ENCODE measurements around the gene COPG1. TPM values are rescaled to one million over a fixed set of nuclear protein-coding genes. Genes with fewer than 3 reads are reported as not detected.

Gene COPG1
- total and polyA plus RNA-seq, 2 of the 4 experiments (the other 2 are of a cell fraction): 203 to 446 TPM

GRCh38 chr3:129252748-129253147 lies 3.3 kb downstream of the COPG1 start:
- in situ Hi-C loops (cut with MboI; ENCODE audit: low sequenced_read_pairs): no loop called here

More at GRCh38 chr3:129252748-129253147, 3.3 kb downstream of the COPG1 start:
- Histone ChIP-seq H3K23ac (ENCODE audit: low read depth, low read length) (peak overlapping the region; percentile 12; the same call in 1 of the 2 replicates), H3K9ac (ENCODE audit: low read depth, low read length) (no peak overlapping the region), H4K20me1 (ENCODE audit: insufficient read depth, low read length) (peaks cover 47% of the 10 kb centered on the region), H3K4ac (ENCODE audit: low read depth, low read length) (no peak overlapping the region), H3K27me3 (ENCODE audit: control insufficient read depth, insufficient read depth, low read length) (no peaks in the 10 kb centered on the region), H2AFZ (replicated peaks; ENCODE audit: low read length, poor library complexity) (no peak overlapping the region), H2BK20ac (ENCODE audit: low read depth, low read length) (no peak overlapping the region), H3K4me2 (ENCODE audit: low read depth, low read length) (peak overlapping the region; percentile 59), H2BK120ac (ENCODE audit: low read depth, low read length) (no peak overlapping the region), H3K36me3 (ENCODE audit: control insufficient read depth, insufficient read depth, low read length) (peaks cover 49% of the 10 kb centered on the region), H3K14ac (replicated peaks; ENCODE audit: low read depth, low read length) (0 out of 2 replicates have a peak overlapping the region, but pooled peaks have one; percentile 8), H3K9me1 (ENCODE audit: insufficient read depth, low read length) (peaks cover 21% of the 10 kb centered on the region), H3K56ac (ENCODE audit: extremely low read depth, insufficient read depth, low read length) (no peak overlapping the region), H4K5ac (ENCODE audit: low read depth, low read length) (no peak overlapping the region), H2AK5ac (ENCODE audit: low read depth, low read length) (peak overlapping the region; percentile 42; the same call in 1 of the 2 replicates), H2AK9ac (replicated peaks; ENCODE audit: low read depth, low read length, poor library complexity) (no peak overlapping the region), H3K9me3 (ENCODE audit: control insufficient read depth, insufficient read depth, low read length) (no peaks in the 10 kb centered on the region), H3K27ac (ENCODE audit: insufficient read depth, low read length) (peak overlapping the region; percentile 56; the same call in 1 of the 2 replicates), H2BK5ac (ENCODE audit: low read depth, low read length, poor library complexity, severe bottlenecking) (peak overlapping the region; percentile 83), H3K18ac (ENCODE audit: low read depth, low read length) (no peak overlapping the region), H4K91ac (ENCODE audit: insufficient read depth, low read depth, low read length) (no peak overlapping the region), H3K79me1 (ENCODE audit: low read depth in 1 of 2, low read length in 2 of 2) (peaks cover 54 to 84% of the 10 kb centered on the region in 2 experiments), H3K4me3 (ENCODE audit: insufficient read depth, low read depth, low read length) (no peak overlapping the region), H2BK15ac (ENCODE audit: low read depth, low read length) (no peak overlapping the region), H4K8ac (ENCODE audit: low read depth in 2 of 2, low read length in 2 of 2) (no peak overlapping the region), H3K4me1 (ENCODE audit: control insufficient read depth, insufficient read depth, low read length) (peaks cover 16% of the 10 kb centered on the region)
- no peak for ATAC-seq (ENCODE audit: low read depth)
- no peak for TF ChIP-seq USF2 (IDR thresholded peaks at IDR 0.05; ENCODE audit: low read depth, low read length)
- TF ChIP-seq MAZ (IDR thresholded peaks at IDR 0.05; ENCODE audit: borderline replicate concordance, low read depth, low read length): no peak
- TF ChIP-seq RFX5 (IDR thresholded peaks at IDR 0.05; ENCODE audit: low read depth, low read length): no peak
- TF ChIP-seq BHLHE40 (IDR thresholded peaks at IDR 0.05; ENCODE audit: low read depth, low read length): no peak
- TF ChIP-seq FOS (IDR thresholded peaks at IDR 0.05; ENCODE audit: low read depth, low read length): no peak
- no peak for TF ChIP-seq ELK1 (IDR thresholded peaks at IDR 0.05; ENCODE audit: borderline replicate concordance, low read depth, low read length)
- no peak for TF ChIP-seq MXI1 (IDR thresholded peaks at IDR 0.05; ENCODE audit: borderline replicate concordance, low read depth, low read length)
- TF ChIP-seq RAD21 (IDR thresholded peaks at IDR 0.05; ENCODE audit: low read length): no peak
- TF ChIP-seq RCOR1 (IDR thresholded peaks at IDR 0.05; ENCODE audit: insufficient replicate concordance, low read length): no peak
- no peak for TF ChIP-seq POLR2A (IDR thresholded peaks at IDR 0.05; ENCODE audit: low read depth, low read length)
- no peak for TF ChIP-seq NFE2L2 (IDR thresholded peaks at IDR 0.05; ENCODE audit: low read depth, low read length)
- 100% methylated on average over 1 of the region's 4 CpGs; no CpG with 5 or more reads in 1 of the 2 experiments for WGBS, 2 experiments (ENCODE audit: extremely low coverage in 2 of 2, insufficient read length in 1 of 2)
- intact Hi-C loops (cut with micrococcal nuclease): no loop called here
- dilution Hi-C loops (cut with HindIII; ENCODE audit: low sequenced_read_pairs, unreplicated experiment): no loop called here
- no TSS peak for BruUV-seq (replicated peaks)
- no peak for DNase-seq
- ChIA-PET CTCF (interaction anchor here (0.5 kb wide), 1 partner anchor 88 kb away, joined by 3 read pairs; no protein-coding TSS in a partner anchor), POLR2A (ENCODE audit: unreplicated experiment) (interaction anchor here (0.6 to 1.4 kb wide), 2 partner anchors 10 to 103 kb away, joined by 4 to 9 read pairs; no protein-coding TSS in a partner anchor)

Data from IMR-90 (cell line).